GM23338 (cell line): Measurements from ENCODE around the gene ARL11. TPM values are rescaled to one million over a fixed set of nuclear protein-coding genes. Genes with fewer than 3 reads are reported as not detected.

ENCODE experiments used
- ATAC-seq: fragments of 200-7000 bp; cut with Tn5 transposase; 3 replicates; pipeline ENCODE4 v1.9.1; 2020
- DNase-seq: peaks from one replicate; pipeline ENCODE4 v3.0.0-alpha.2; 2015; ENCODE audit warnings: low spot score
- H2AFZ ChIP-seq: fragments of 200-600 bp; sonication (generic); 2 replicates; pipeline ENCODE4 v1.8.0; 2016; ENCODE audit warnings: antibody characterized with exemption, mild to moderate bottlenecking, moderate library complexity
- H3F3A ChIP-seq: fragments of 200-600 bp; sonication (generic); replicated peaks from 2 replicates; pipeline ENCODE4 v1.8.0; 2017; ENCODE audit warnings: antibody characterized with exemption, mixed run types, low read depth
- H3K27ac ChIP-seq: fragments of 200-600 bp; sonication (generic); 2 replicates; pipeline ENCODE4 v1.6.1; 2016; ENCODE audit warnings: low read depth
- H3K27me3 ChIP-seq: fragments of 200-600 bp; sonication (generic); 2 replicates; pipeline ENCODE4 v1.8.0; 2016; ENCODE audit warnings: mild to moderate bottlenecking, mixed run types, moderate library complexity; ENCODE audit not compliant: insufficient read depth
- H3K36me3 ChIP-seq: fragments of 200-600 bp; sonication (generic); 2 replicates; pipeline ENCODE4 v1.8.0; 2016; ENCODE audit warnings: mild to moderate bottlenecking; ENCODE audit not compliant: insufficient read depth
- H3K4me1 ChIP-seq: fragments of 200-600 bp; sonication (generic); 2 replicates; pipeline ENCODE4 v1.8.0; 2016; ENCODE audit warnings: mild to moderate bottlenecking, moderate library complexity; ENCODE audit not compliant: insufficient read depth
- H3K4me2 ChIP-seq: fragments of 200-600 bp; sonication (generic); 2 replicates; pipeline ENCODE4 v1.7.1; 2017; ENCODE audit warnings: mixed run types
- H3K4me3 ChIP-seq: fragments of 200-600 bp; sonication (generic); 2 replicates; pipeline ENCODE4 v1.6.1; 2016; ENCODE audit warnings: mixed run types
- H3K79me2 ChIP-seq: fragments of 200-600 bp; sonication (generic); replicated peaks from 2 replicates; pipeline ENCODE4 v1.8.0; 2017; ENCODE audit warnings: mild to moderate bottlenecking; ENCODE audit not compliant: insufficient read depth
- H3K9me2 ChIP-seq: fragments of 200-600 bp; sonication (generic); 2 replicates; pipeline ENCODE4 v1.8.0; 2017; ENCODE audit not compliant: insufficient read depth
- H4K20me1 ChIP-seq: fragments of 200-600 bp; sonication (generic); replicated peaks from 2 replicates; pipeline ENCODE4 v1.8.0; 2017; ENCODE audit warnings: mild to moderate bottlenecking; ENCODE audit not compliant: insufficient read depth
- H3K27ac Mint-ChIP-seq: 2 replicates; pipeline ENCODE4 v1.8.0; 2020; ENCODE audit warnings: inconsistent platforms, mild to moderate bottlenecking, moderate library complexity, mixed read lengths
- H3K27me3 Mint-ChIP-seq: 3 replicates; pipeline ENCODE4 v1.8.0; 2022; ENCODE audit warnings: low read depth, mild to moderate bottlenecking, moderate library complexity, mixed read lengths, inconsistent platforms; ENCODE audit not compliant: insufficient read depth, poor library complexity
- H3K36me3 Mint-ChIP-seq: 3 replicates; pipeline ENCODE4 v1.8.0; 2021; ENCODE audit warnings: low read depth, mild to moderate bottlenecking, inconsistent platforms, moderate library complexity, mixed read lengths
- H3K4me1 Mint-ChIP-seq: 3 replicates; pipeline ENCODE4 v1.8.0; 2020; ENCODE audit warnings: mild to moderate bottlenecking, inconsistent platforms, mixed read lengths
- H3K4me3 Mint-ChIP-seq: 3 replicates; pipeline ENCODE4 v1.8.0; 2021; ENCODE audit warnings: moderate library complexity, mild to moderate bottlenecking, inconsistent platforms, mixed read lengths
- H3K9me3 Mint-ChIP-seq: 3 replicates; pipeline ENCODE4 v1.8.0; 2020; ENCODE audit warnings: moderate library complexity, mild to moderate bottlenecking, inconsistent platforms, mixed read lengths
- CREB1 ChIP-seq: fragments of 250-450 bp; sonication (Bioruptor Pico); IDR thresholded peaks from 2 replicates; pipeline ENCODE4 v1.5.0; 2020; ENCODE audit warnings: low read depth, mild to moderate bottlenecking, moderate library complexity
- EZH2 ChIP-seq: fragments of 200-600 bp; sonication (generic); IDR thresholded peaks from one replicate; pipeline ENCODE4 v1.8.0; 2017; ENCODE audit warnings: antibody characterized with exemption, mild to moderate bottlenecking, low read depth; ENCODE audit not compliant: unreplicated experiment
- EZH2phosphoT487 ChIP-seq: fragments of 200-600 bp; sonication (generic); IDR thresholded peaks from one replicate; pipeline ENCODE4 v1.8.1; 2018; ENCODE audit warnings: antibody characterized with exemption; ENCODE audit not compliant: unreplicated experiment
- JUNB ChIP-seq: IDR thresholded peaks from one replicate; pipeline ENCODE4 v1.6.1; 2016; ENCODE audit warnings: antibody characterized with exemption; ENCODE audit not compliant: unreplicated experiment
- NANOG ChIP-seq: IDR thresholded peaks from 2 replicates; pipeline ENCODE4 v1.6.1; 2016; ENCODE audit warnings: antibody characterized with exemption, borderline replicate concordance
- POLR2AphosphoS5 ChIP-seq: IDR thresholded peaks from 2 replicates; pipeline ENCODE4 v1.6.1; 2016; ENCODE audit warnings: antibody characterized with exemption, low read depth
- STAT1 ChIP-seq: IDR thresholded peaks from one replicate; pipeline ENCODE4 v1.6.1; 2016; ENCODE audit warnings: antibody characterized with exemption; ENCODE audit not compliant: unreplicated experiment
- ZNF331 ChIP-seq: fragments of 250-450 bp; sonication (Bioruptor Pico); IDR thresholded peaks from 2 replicates; pipeline ENCODE4 v1.5.0; 2020; ENCODE audit warnings: low read depth, mild to moderate bottlenecking, moderate library complexity
- polyA plus RNA-seq: library from polyadenylated mRNA; unstranded; fragments of >200 nt; fragmentation: Nextera tagmentation; extraction: Ambion mirVana; gene quantifications from 2 replicates; pipeline ENCODE4 v1.2.1, GENCODE V29; 2016
- total RNA-seq: library from RNA; depleted of rRNA; stranded (reverse); fragments of >200 nt; shearing (Covaris generic); gene quantifications from 2 replicates; pipeline ENCODE4 v1.2.3, GENCODE V29; 2014
- TF ChIP-seq, protein P1 (sequence below): IDR thresholded peaks from one replicate; pipeline ENCODE4 v1.6.1; 2018; ENCODE audit warnings: antibody characterized with exemption; ENCODE audit not compliant: unreplicated experiment
- TF ChIP-seq, protein P2 (sequence below): IDR thresholded peaks from 2 replicates; pipeline ENCODE4 v1.6.1; 2016; ENCODE audit warnings: antibody characterized with exemption
- TF ChIP-seq, protein P3 (sequence below): fragments of 250-450 bp; sonication (Bioruptor Pico); IDR thresholded peaks from 2 replicates; pipeline ENCODE4 v1.5.0; 2020; ENCODE audit warnings: mild to moderate bottlenecking, moderate library complexity

ARL11 gene
- total and polyA plus RNA-seq, 2 experiments from 2014 or later = 0.32 to 0.52 TPM

DNA sequence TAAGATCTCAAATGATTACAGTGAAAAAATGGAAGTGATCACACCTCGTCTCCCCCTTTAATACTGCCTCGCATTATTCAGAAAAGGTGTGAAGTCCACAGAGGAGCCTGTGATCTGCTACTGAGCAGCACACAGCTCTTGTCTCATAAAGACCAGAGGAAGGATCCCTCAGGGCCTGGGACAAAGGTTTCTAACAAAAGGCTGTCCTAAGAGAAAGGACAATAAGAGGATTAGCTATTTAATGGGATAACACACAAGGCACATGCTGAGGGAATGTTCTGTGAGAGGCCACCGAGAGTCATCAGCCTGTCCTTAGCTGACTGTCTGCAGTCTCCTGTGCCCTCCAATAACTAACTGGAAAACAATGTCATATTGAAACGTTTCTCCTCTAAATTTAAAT lies 36.3 kb downstream of the ARL11 start (continued):
- no peak for TF ChIP-seq POLR2AphosphoS5
- TF ChIP-seq CREB1 (CRISPR knock-in tag) = no peak
- TF ChIP-seq ZNF331 (CRISPR knock-in tag) = no peak
- TF ChIP-seq JUNB = no peak
- no peak for TF ChIP-seq EZH2
- no peak for TF ChIP-seq NANOG
- TF ChIP-seq, protein P1, sequence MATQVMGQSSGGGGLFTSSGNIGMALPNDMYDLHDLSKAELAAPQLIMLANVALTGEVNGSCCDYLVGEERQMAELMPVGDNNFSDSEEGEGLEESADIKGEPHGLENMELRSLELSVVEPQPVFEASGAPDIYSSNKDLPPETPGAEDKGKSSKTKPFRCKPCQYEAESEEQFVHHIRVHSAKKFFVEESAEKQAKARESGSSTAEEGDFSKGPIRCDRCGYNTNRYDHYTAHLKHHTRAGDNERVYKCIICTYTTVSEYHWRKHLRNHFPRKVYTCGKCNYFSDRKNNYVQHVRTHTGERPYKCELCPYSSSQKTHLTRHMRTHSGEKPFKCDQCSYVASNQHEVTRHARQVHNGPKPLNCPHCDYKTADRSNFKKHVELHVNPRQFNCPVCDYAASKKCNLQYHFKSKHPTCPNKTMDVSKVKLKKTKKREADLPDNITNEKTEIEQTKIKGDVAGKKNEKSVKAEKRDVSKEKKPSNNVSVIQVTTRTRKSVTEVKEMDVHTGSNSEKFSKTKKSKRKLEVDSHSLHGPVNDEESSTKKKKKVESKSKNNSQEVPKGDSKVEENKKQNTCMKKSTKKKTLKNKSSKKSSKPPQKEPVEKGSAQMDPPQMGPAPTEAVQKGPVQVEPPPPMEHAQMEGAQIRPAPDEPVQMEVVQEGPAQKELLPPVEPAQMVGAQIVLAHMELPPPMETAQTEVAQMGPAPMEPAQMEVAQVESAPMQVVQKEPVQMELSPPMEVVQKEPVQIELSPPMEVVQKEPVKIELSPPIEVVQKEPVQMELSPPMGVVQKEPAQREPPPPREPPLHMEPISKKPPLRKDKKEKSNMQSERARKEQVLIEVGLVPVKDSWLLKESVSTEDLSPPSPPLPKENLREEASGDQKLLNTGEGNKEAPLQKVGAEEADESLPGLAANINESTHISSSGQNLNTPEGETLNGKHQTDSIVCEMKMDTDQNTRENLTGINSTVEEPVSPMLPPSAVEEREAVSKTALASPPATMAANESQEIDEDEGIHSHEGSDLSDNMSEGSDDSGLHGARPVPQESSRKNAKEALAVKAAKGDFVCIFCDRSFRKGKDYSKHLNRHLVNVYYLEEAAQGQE = no peak
- TF ChIP-seq, protein P2, sequence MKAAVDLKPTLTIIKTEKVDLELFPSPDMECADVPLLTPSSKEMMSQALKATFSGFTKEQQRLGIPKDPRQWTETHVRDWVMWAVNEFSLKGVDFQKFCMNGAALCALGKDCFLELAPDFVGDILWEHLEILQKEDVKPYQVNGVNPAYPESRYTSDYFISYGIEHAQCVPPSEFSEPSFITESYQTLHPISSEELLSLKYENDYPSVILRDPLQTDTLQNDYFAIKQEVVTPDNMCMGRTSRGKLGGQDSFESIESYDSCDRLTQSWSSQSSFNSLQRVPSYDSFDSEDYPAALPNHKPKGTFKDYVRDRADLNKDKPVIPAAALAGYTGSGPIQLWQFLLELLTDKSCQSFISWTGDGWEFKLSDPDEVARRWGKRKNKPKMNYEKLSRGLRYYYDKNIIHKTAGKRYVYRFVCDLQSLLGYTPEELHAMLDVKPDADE = no peak

DNA sequence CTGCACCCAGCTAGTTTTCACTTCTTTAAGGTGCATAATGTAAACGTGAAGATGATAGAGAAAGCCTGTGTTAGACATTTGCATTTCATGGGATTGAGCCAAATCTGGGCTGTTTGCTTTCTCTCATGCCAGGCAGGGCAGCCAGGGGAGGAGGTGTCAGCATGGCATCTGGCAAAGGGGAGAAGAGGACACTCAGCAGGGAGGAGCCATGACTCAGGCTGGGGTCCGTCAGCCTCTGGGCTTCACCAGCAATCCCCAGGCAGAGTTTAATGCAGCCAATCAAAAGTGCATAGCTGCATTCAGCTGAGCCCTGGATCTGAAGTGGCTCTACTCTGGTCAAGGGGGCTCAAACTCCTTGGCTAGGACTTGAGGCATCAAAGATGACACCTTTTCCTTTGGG lies 39.5 kb downstream of the ARL11 start:
- Histone ChIP-seq H3K36me3 (peaks cover 22% of the 10 kb centered on the region), H4K20me1 (peaks cover 5% of the 10 kb centered on the region), H3K4me2 (no peak overlapping the region), H3K27me3 (no peaks in the 10 kb centered on the region), H3F3A (no peaks in the 10 kb centered on the region), H3K27ac (no peak overlapping the region), H3K79me2 (peaks cover 30% of the 10 kb centered on the region), H2AFZ (no peak overlapping the region), H3K9me2 (no peaks in the 10 kb centered on the region), H3K4me1 (peaks cover 23% of the 10 kb centered on the region), H3K4me3 (no peak overlapping the region)
- DNase-seq (no peak), ATAC-seq (no peak)
- H3K4me1 Mint-ChIP-seq = peaks cover 34% of the 10 kb centered on the region
- H3K9me3 Mint-ChIP-seq = no peaks in the 10 kb centered on the region; the same call in 2 of the 3 replicates
- H3K4me3 Mint-ChIP-seq = no peak overlapping the region
- peaks cover 2% of the 10 kb centered on the region for H3K27me3 Mint-ChIP-seq
- H3K27ac Mint-ChIP-seq = no peak overlapping the region
- peaks cover 59% of the 10 kb centered on the region for H3K36me3 Mint-ChIP-seq
- TF ChIP-seq, protein P1 = no peak
- no peak for TF ChIP-seq POLR2AphosphoS5
- no peak for TF ChIP-seq NANOG
- no peak for TF ChIP-seq STAT1
- TF ChIP-seq, protein P3, sequence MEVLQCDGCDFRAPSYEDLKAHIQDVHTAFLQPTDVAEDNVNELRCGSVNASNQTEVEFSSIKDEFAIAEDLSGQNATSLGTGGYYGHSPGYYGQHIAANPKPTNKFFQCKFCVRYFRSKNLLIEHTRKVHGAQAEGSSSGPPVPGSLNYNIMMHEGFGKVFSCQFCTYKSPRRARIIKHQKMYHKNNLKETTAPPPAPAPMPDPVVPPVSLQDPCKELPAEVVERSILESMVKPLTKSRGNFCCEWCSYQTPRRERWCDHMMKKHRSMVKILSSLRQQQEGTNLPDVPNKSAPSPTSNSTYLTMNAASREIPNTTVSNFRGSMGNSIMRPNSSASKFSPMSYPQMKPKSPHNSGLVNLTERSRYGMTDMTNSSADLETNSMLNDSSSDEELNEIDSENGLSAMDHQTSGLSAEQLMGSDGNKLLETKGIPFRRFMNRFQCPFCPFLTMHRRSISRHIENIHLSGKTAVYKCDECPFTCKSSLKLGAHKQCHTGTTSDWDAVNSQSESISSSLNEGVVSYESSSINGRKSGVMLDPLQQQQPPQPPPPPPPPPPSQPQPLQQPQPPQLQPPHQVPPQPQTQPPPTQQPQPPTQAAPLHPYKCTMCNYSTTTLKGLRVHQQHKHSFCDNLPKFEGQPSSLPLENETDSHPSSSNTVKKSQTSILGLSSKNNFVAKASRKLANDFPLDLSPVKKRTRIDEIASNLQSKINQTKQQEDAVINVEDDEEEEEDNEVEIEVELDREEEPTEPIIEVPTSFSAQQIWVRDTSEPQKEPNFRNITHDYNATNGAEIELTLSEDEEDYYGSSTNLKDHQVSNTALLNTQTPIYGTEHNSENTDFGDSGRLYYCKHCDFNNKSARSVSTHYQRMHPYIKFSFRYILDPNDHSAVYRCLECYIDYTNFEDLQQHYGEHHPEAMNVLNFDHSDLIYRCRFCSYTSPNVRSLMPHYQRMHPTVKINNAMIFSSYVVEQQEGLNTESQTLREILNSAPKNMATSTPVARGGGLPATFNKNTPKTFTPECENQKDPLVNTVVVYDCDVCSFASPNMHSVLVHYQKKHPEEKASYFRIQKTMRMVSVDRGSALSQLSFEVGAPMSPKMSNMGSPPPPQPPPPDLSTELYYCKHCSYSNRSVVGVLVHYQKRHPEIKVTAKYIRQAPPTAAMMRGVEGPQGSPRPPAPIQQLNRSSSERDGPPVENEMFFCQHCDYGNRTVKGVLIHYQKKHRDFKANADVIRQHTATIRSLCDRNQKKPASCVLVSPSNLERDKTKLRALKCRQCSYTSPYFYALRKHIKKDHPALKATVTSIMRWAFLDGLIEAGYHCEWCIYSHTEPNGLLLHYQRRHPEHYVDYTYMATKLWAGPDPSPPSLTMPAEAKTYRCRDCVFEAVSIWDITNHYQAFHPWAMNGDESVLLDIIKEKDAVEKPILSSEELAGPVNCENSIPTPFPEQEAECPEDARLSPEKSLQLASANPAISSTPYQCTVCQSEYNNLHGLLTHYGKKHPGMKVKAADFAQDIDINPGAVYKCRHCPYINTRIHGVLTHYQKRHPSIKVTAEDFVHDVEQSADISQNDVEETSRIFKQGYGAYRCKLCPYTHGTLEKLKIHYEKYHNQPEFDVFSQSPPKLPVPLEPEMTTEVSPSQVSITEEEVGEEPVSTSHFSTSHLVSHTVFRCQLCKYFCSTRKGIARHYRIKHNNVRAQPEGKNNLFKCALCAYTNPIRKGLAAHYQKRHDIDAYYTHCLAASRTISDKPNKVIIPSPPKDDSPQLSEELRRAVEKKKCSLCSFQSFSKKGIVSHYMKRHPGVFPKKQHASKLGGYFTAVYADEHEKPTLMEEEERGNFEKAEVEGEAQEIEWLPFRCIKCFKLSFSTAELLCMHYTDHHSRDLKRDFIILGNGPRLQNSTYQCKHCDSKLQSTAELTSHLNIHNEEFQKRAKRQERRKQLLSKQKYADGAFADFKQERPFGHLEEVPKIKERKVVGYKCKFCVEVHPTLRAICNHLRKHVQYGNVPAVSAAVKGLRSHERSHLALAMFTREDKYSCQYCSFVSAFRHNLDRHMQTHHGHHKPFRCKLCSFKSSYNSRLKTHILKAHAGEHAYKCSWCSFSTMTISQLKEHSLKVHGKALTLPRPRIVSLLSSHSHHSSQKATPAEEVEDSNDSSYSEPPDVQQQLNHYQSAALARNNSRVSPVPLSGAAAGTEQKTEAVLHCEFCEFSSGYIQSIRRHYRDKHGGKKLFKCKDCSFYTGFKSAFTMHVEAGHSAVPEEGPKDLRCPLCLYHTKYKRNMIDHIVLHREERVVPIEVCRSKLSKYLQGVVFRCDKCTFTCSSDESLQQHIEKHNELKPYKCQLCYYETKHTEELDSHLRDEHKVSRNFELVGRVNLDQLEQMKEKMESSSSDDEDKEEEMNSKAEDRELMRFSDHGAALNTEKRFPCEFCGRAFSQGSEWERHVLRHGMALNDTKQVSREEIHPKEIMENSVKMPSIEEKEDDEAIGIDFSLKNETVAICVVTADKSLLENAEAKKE (CRISPR knock-in tag) = no peak
- no peak for TF ChIP-seq EZH2phosphoT487
- TF ChIP-seq EZH2 = no peak
